Stomach (tissue), 4 donors: ENCODE data around the gene RREB1.

Experiments used
- CTCF ChIP-seq, 7 experiments: fragments of 450-650 bp in 4 of 7; fragments of 200-600 bp in 3 of 7; sonication (generic) in 3 of 7; IDR thresholded peaks; one replicate each; pipeline ENCODE4 v1.5.1; 2016 to 2019; ENCODE audit warnings: antibody characterized with exemption in 7 of 7, control low read depth in 2 of 7, mild to moderate bottlenecking in 1 of 7
- EP300 ChIP-seq: sonication (generic); formaldehyde crosslinking; IDR thresholded peaks from one replicate; pipeline ENCODE4 v1.6.1; 2017; ENCODE audit warnings: antibody characterized with exemption
- POLR2A ChIP-seq, 4 donors: fragments of 450-650 bp; IDR thresholded peaks; one replicate each; pipeline ENCODE4 v1.6.1; 2016; ENCODE audit warnings: antibody characterized with exemption in 4 of 4, control low read depth in 2 of 4, mild to moderate bottlenecking in 1 of 4, moderate library complexity in 1 of 4
- POLR2AphosphoS5 ChIP-seq, 3 donors: sonication (generic); formaldehyde crosslinking; IDR thresholded peaks; one replicate each; pipeline ENCODE4 v1.6.1; 2016; ENCODE audit warnings: antibody characterized with exemption in 3 of 3

GRCh38 chr6:7127680-7128079, 19.9 kb downstream of the RREB1 start:
- no peak for TF ChIP-seq POLR2A (IDR thresholded peaks at IDR 0.05)
- no peak for TF ChIP-seq CTCF (IDR thresholded peaks at IDR 0.05)
- no peak for TF ChIP-seq EP300
- no peak for TF ChIP-seq POLR2AphosphoS5 (IDR thresholded peaks at IDR 0.05)
